Measurements from ENCODE around the gene LARGE1. TPM values are rescaled to one million over a fixed set of nuclear protein-coding genes. Genes with fewer than 3 reads are reported as not detected.

LARGE1 gene
- total and polyA plus RNA-seq, 4 experiments from 2014 or later, result 0.06 to 1.1 (median 1.0) TPM; not detected in 1

DNA sequence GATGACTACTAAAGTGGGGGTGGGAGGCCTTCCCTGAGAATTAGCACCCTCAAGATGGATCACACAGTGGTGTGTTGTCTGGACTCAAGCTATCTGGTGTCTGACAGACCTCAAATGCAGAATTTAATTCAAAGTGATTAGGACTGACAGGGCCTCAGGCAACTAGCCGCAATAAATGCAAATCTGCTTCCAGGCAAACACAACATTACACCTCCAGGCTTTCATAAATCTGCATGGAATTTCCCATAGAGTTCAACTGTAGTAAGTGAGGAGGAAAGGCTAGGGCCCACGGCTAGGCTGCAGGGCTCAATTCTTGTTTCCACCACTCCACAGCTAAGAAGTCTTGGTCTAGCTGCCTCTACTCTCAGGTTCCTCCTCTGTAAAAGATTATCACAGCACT is 331.4 kb downstream of the LARGE1 start:
- H3K4me1 ChIP-seq (ENCODE audit: insufficient read depth, low read length), result no peaks in the 10 kb centered on the region
- no peak overlapping the region for H3K27ac Mint-ChIP-seq
- no peaks in the 10 kb centered on the region for H3K27me3 ChIP-seq (ENCODE audit: insufficient read depth, low read length)
- no peaks in the 10 kb centered on the region for H3K36me3 Mint-ChIP-seq
- ChIA-PET CTCF (ENCODE audit: partially characterized antibody) (no interaction called here), POLR2A (ENCODE audit: partially characterized antibody) (no interaction called here)
- peaks cover 0 to 7% (median 3%) of the 10 kb centered on the region in 8 donors for H3K9me3 Mint-ChIP-seq
- no peak overlapping the region for H3K27ac ChIP-seq (ENCODE audit: low read depth, low read length)
- DNase-seq, result no peak
- intact Hi-C loops (cut with micrococcal nuclease), result no loop called here
- no peaks in the 10 kb centered on the region for H3K36me3 ChIP-seq (ENCODE audit: insufficient read depth, low read length)
- peak overlapping the region in 1 of 2 donors; percentile 5 for H3K4me3 ChIP-seq (ENCODE audit: low read length in 2 of 2)
- H3K4me1 Mint-ChIP-seq, result no peaks in the 10 kb centered on the region
- H3K27me3 Mint-ChIP-seq, result no peaks in the 10 kb centered on the region
- H3K9me3 ChIP-seq (ENCODE audit: control insufficient read depth in 1 of 2, low read length in 2 of 2), result no peaks in the 10 kb centered on the region
- H3K4me3 Mint-ChIP-seq, result no peak overlapping the region

DNA sequence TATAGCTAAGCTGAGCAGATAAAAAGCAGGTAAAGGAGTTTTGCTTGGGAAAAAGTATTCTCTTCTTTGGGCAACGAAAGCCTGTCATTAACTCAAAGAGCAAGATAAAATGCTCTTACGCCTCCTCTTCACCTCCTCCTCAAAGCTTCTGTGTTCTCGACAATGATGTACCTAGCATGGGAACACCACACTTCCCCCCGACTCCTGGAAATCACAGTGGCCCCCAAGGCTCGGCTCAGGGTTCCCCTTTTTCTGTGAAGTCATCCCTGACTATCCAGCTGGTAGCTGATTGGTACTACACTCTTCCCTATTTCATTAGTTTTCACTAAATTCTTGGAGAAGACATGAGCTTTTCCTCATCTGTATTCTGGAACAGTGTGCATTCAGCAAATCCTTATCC is 336.1 kb downstream of the LARGE1 start:
- ChIA-PET POLR2A (ENCODE audit: partially characterized antibody) (no interaction called here), CTCF (ENCODE audit: partially characterized antibody) (interaction anchor here (0.9 kb wide), 1 partner anchor 9 kb away, joined by 3 read pairs; no protein-coding TSS in a partner anchor)
- Mint-ChIP-seq H3K27ac (no peak overlapping the region), H3K27me3 (no peaks in the 10 kb centered on the region), H3K4me3 (no peak overlapping the region), H3K9me3 (peaks cover 1 to 8% (median 3%) of the 10 kb centered on the region in 8 donors), H3K36me3 (no peaks in the 10 kb centered on the region), H3K4me1 (no peaks in the 10 kb centered on the region)
- intact Hi-C loops (cut with micrococcal nuclease), result no loop called here
- Histone ChIP-seq H3K9me3 (ENCODE audit: control insufficient read depth in 1 of 2, low read length in 2 of 2) (no peaks in the 10 kb centered on the region), H3K4me3 (ENCODE audit: low read length in 2 of 2) (no peak overlapping the region), H3K36me3 (ENCODE audit: insufficient read depth, low read length) (no peaks in the 10 kb centered on the region), H3K4me1 (ENCODE audit: insufficient read depth, low read length) (no peaks in the 10 kb centered on the region), H3K27me3 (ENCODE audit: insufficient read depth, low read length) (no peaks in the 10 kb centered on the region), H3K27ac (ENCODE audit: low read depth, low read length) (no peak overlapping the region)
- no peak for DNase-seq

DNA sequence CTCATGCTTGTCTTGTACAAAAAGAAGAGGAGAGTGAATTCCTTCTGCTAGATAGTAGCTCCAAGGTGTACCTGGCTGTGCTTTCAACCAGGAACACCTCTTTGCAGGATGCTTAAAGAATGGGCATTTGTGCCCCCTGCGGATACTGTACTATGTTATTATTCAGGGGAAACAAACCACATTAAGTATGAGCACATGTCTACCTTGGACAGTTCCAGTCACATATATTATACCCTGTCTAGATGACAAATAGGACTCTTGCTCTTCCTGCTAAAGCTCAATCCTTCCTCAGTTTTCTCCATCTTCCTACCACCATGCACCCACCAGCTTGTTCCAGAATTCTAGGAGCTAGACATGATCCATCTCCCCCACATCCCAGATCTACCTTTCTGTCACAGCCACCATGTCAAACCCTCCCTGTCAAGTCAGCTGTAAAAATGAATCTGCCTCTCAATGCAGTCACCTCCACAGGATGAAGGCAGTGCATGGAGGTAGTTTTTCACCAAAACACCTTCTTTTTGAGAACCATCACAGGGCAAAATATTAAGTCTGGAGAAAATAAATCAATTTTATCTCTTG is 337.4 kb downstream of the LARGE1 start:
- POLR2A ChIA-PET (ENCODE audit: partially characterized antibody), result no interaction called here
- no peaks in the 10 kb centered on the region for H3K36me3 Mint-ChIP-seq
- CTCF ChIA-PET (ENCODE audit: partially characterized antibody), result no interaction called here

DNA sequence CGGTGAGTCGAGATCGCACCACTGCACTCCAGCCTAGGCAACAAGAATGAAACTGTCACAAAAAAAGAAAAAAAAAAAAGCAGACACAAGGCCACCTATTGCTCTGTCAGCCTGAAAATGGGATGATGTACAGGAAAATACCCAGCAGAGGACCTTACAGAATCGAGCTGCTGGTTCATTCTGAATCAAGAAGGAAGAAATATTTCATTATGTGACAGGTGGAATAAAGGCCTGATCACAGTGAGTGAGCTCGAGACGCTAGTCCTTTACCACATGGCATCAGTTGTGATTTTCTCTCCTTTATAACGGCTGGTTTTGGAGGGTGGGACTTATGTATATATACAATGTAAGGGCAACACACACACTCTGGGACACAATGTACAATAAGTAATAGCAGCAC is 340.0 kb downstream of the LARGE1 start:
- Histone ChIP-seq H3K27me3 (ENCODE audit: insufficient read depth, low read length) (no peaks in the 10 kb centered on the region), H3K4me3 (ENCODE audit: low read length in 2 of 2) (no peak overlapping the region), H3K4me1 (ENCODE audit: insufficient read depth, low read length) (no peaks in the 10 kb centered on the region), H3K36me3 (ENCODE audit: insufficient read depth, low read length) (no peaks in the 10 kb centered on the region), H3K27ac (ENCODE audit: low read depth, low read length) (no peak overlapping the region), H3K9me3 (ENCODE audit: control insufficient read depth in 1 of 2, low read length in 2 of 2) (no peaks in the 10 kb centered on the region)
- CTCF ChIA-PET (ENCODE audit: partially characterized antibody), result interaction anchor here (0.7 to 1.1 kb wide), 2 partner anchors 16 to 279 kb away, joined by 3 read pairs; no protein-coding TSS in a partner anchor
- Mint-ChIP-seq H3K36me3 (no peaks in the 10 kb centered on the region), H3K4me3 (no peak overlapping the region), H3K27ac (no peak overlapping the region), H3K27me3 (no peaks in the 10 kb centered on the region), H3K4me1 (no peaks in the 10 kb centered on the region), H3K9me3 (peaks cover 0 to 12% (median 2%) of the 10 kb centered on the region in 8 donors)
- intact Hi-C loops (cut with micrococcal nuclease), result no loop called here
- POLR2A ChIA-PET (ENCODE audit: partially characterized antibody), result no interaction called here
- DNase-seq, result no peak

More for the DNA sequence above, 337.4 kb downstream of the LARGE1 start:
- Mint-ChIP-seq H3K27ac (no peak overlapping the region), H3K4me3 (no peak overlapping the region), H3K9me3 (peaks cover 0 to 8% (median 2%) of the 10 kb centered on the region in 8 donors), H3K27me3 (no peaks in the 10 kb centered on the region), H3K4me1 (no peaks in the 10 kb centered on the region)
- Histone ChIP-seq H3K27me3 (ENCODE audit: insufficient read depth, low read length) (no peaks in the 10 kb centered on the region), H3K36me3 (ENCODE audit: insufficient read depth, low read length) (no peaks in the 10 kb centered on the region), H3K4me3 (ENCODE audit: low read length in 2 of 2) (no peak overlapping the region), H3K9me3 (ENCODE audit: control insufficient read depth in 1 of 2, low read length in 2 of 2) (no peaks in the 10 kb centered on the region), H3K27ac (ENCODE audit: low read depth, low read length) (no peak overlapping the region), H3K4me1 (ENCODE audit: insufficient read depth, low read length) (no peaks in the 10 kb centered on the region)
- intact Hi-C loops (cut with micrococcal nuclease), result no loop called here
- no peak for DNase-seq

DNA sequence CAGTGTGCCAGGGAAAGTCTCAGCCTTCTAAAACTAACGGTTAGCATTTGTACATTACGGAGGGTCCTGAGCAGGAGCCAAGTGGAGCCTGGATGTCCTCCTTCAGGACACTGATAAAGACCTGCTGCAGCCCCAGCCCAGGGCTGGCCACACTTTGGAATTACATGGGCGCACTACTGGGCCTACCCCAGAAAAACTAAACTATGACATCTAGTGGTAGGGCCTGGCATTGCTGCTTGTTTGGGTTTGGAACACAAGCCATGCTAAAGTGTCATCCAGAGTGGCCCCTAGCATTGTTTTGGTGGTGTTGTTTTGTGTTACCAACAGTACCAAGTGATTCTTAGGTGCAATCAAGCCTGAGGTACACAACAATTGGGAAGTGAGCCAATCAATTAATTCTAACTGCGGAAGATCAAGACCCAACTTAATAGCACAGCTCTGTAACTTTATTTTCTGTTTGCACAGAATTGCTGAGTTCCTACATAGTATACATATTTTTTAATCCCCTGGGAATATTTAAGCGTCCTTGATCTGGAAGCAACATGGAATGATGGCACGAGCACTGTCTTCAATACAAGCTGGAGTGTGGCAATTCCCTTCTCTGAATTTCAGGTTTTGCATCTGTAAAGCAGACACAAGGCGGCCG is 340.7 kb downstream of the LARGE1 start:
- Mint-ChIP-seq H3K4me3 (no peak overlapping the region), H3K36me3 (no peaks in the 10 kb centered on the region), H3K4me1 (no peaks in the 10 kb centered on the region), H3K27ac (no peak overlapping the region), H3K9me3 (peaks cover 0 to 8% (median 2%) of the 10 kb centered on the region in 8 donors), H3K27me3 (no peaks in the 10 kb centered on the region)
- H3K27ac ChIP-seq (ENCODE audit: low read depth, low read length), result no peak overlapping the region
- peak in 1 of 5 donors; percentile 2 for DNase-seq
- intact Hi-C loops (cut with micrococcal nuclease), result loop anchor here (10.0 kb wide), 1 partner anchor 275 kb away; no protein-coding TSS in a partner anchor
- H3K9me3 ChIP-seq (ENCODE audit: control insufficient read depth in 1 of 2, low read length in 2 of 2), result no peaks in the 10 kb centered on the region
- CTCF ChIA-PET (ENCODE audit: partially characterized antibody), result interaction anchor here (0.7 to 1.1 kb wide), 2 partner anchors 15 to 278 kb away, joined by 3 read pairs; no protein-coding TSS in a partner anchor
- H3K36me3 ChIP-seq (ENCODE audit: insufficient read depth, low read length), result no peaks in the 10 kb centered on the region
- no peak overlapping the region for H3K4me3 ChIP-seq (ENCODE audit: low read length in 2 of 2)
- no peaks in the 10 kb centered on the region for H3K27me3 ChIP-seq (ENCODE audit: insufficient read depth, low read length)
- no peaks in the 10 kb centered on the region for H3K4me1 ChIP-seq (ENCODE audit: insufficient read depth, low read length)
- POLR2A ChIA-PET (ENCODE audit: partially characterized antibody), result no interaction called here

DNA sequence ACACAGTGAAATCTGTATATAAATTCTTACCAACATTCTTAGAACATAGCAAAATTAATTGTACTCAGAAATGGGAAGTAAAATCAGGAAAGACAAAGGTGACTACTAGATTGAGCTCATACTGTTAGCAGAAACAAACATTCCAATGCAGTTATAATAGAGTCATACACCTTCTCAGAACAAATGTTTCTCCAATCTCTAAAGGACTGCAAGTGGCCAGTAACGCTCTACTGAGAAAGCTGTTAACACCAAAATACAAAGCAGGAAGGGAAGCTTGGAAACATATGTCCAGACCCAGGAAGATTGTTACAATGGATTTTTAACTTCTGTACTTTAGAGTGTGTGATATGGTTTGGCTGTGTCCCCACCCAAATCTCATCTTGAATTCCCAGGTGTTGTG is 341.5 kb downstream of the LARGE1 start:
- Histone ChIP-seq H3K36me3 (ENCODE audit: insufficient read depth, low read length) (no peaks in the 10 kb centered on the region), H3K27me3 (ENCODE audit: insufficient read depth, low read length) (no peaks in the 10 kb centered on the region), H3K4me1 (ENCODE audit: insufficient read depth, low read length) (no peaks in the 10 kb centered on the region), H3K4me3 (ENCODE audit: low read length in 2 of 2) (no peak overlapping the region), H3K9me3 (ENCODE audit: control insufficient read depth in 1 of 2, low read length in 2 of 2) (no peaks in the 10 kb centered on the region), H3K27ac (ENCODE audit: low read depth, low read length) (no peak overlapping the region)
- no peak overlapping the region for H3K4me3 Mint-ChIP-seq
- DNase-seq, result no peak
- POLR2A ChIA-PET (ENCODE audit: partially characterized antibody), result no interaction called here
- H3K36me3 Mint-ChIP-seq, result no peaks in the 10 kb centered on the region
- no peaks in the 10 kb centered on the region for H3K4me1 Mint-ChIP-seq
- intact Hi-C loops (cut with micrococcal nuclease), result loop anchor here (10.0 kb wide), 1 partner anchor 274 kb away; no protein-coding TSS in a partner anchor
- H3K9me3 Mint-ChIP-seq, result peaks cover 0 to 8% (median 2%) of the 10 kb centered on the region in 8 donors
- CTCF ChIA-PET (ENCODE audit: partially characterized antibody), result no interaction called here
- no peak overlapping the region for H3K27ac Mint-ChIP-seq
- no peaks in the 10 kb centered on the region for H3K27me3 Mint-ChIP-seq

DNA sequence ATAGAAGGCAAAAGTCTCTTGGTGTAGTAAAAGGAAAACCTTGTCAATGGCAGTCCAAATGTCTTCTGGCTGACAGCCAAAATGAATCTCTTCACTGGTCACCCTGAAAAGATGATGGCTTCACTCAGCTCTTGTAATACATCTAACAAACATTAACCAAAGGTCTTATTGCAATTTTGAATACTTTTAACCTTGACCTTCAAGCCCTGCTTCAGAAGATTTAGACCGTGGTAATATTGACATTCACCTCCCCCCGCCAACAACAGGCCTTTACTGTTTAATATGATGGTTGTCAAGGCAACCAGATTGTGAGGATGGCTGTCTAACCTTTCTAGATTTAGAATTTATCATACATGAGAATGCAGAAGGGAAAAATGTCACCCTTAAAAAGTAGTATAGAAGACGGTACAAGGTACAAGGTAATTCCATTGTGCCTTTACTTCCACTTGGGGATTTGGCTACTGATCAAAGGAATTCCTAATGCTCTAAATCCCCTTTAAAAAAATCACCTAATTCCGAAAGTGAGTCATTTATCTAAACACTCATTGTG is 342.3 kb downstream of the LARGE1 start:
- POLR2A ChIA-PET (ENCODE audit: partially characterized antibody), result no interaction called here
- Histone ChIP-seq H3K4me3 (ENCODE audit: low read length in 2 of 2) (no peak overlapping the region), H3K4me1 (ENCODE audit: insufficient read depth, low read length) (no peaks in the 10 kb centered on the region), H3K27ac (ENCODE audit: low read depth, low read length) (no peak overlapping the region), H3K27me3 (ENCODE audit: insufficient read depth, low read length) (no peaks in the 10 kb centered on the region), H3K9me3 (ENCODE audit: control insufficient read depth in 1 of 2, low read length in 2 of 2) (no peaks in the 10 kb centered on the region), H3K36me3 (ENCODE audit: insufficient read depth, low read length) (no peaks in the 10 kb centered on the region)
- no peak for DNase-seq
- CTCF ChIA-PET (ENCODE audit: partially characterized antibody), result no interaction called here
- no peak overlapping the region for H3K4me3 Mint-ChIP-seq
- peaks cover 0 to 6% (median 1%) of the 10 kb centered on the region in 8 donors for H3K9me3 Mint-ChIP-seq
- no peaks in the 10 kb centered on the region for H3K4me1 Mint-ChIP-seq
- no peaks in the 10 kb centered on the region for H3K27me3 Mint-ChIP-seq
- intact Hi-C loops (cut with micrococcal nuclease), result loop anchor here (10.0 kb wide), 1 partner anchor 273 kb away; no protein-coding TSS in a partner anchor
- H3K27ac Mint-ChIP-seq, result no peak overlapping the region
- H3K36me3 Mint-ChIP-seq, result no peaks in the 10 kb centered on the region
